Fibroblast of pulmonary artery (primary cell): Measurements from ENCODE around the gene ZNF487.
"Not testable (repeated sequence)": the region's sequence is repeated elsewhere in the genome, so short reads cannot be mapped to it uniquely, and the experiment has no call there.

Source experiments
- DNase-seq: peaks from one replicate; pipeline ENCODE4 v3.0.0-alpha.2; 2010; ENCODE audit warnings: low read depth
- H3K4me3 ChIP-seq: replicated peaks from 2 replicates; pipeline ENCODE4 v1.5.1; 2011; ENCODE audit warnings: low read depth, mild to moderate bottlenecking, control low read depth, low read length, moderate library complexity
- CTCF ChIP-seq: IDR thresholded peaks from 2 replicates; pipeline ENCODE4 v1.5.1; 2011; ENCODE audit warnings: mild to moderate bottlenecking, control low read depth, low read length, inconsistent platforms; ENCODE audit errors: missing control alignments

The ZNF487 gene

GRCh38 chr10:43440463-43441134 lies 3.7 kb downstream of the ZNF487 start:
- TF ChIP-seq CTCF: no peak
- no peak overlapping the region for H3K4me3 ChIP-seq
- DNase-seq: no peak

GRCh38 chr10:43444323-43444722 lies 7.4 kb downstream of the ZNF487 start:
- no peak for TF ChIP-seq CTCF
- no peak for DNase-seq
- H3K4me3 ChIP-seq: no peak overlapping the region

GRCh38 chr10:43444897-43445466 lies 8.1 kb downstream of the ZNF487 start:
- no peak for DNase-seq
- H3K4me3 ChIP-seq: no peak overlapping the region
- no peak for TF ChIP-seq CTCF

- not testable (repeated sequence) for DNase-seq, H3K4me3 ChIP-seq
These were observed 9.5 kb downstream of the ZNF487 start for GRCh38 chr10:43446219-43447017.

- TF ChIP-seq CTCF: no peak
- no peak for DNase-seq
- no peak overlapping the region for H3K4me3 ChIP-seq
These were observed 11.8 kb downstream of the ZNF487 start for GRCh38 chr10:43448742-43449141.

GRCh38 chr10:43452356-43452914 lies 15.5 kb downstream of the ZNF487 start:
- DNase-seq: no peak
- no peak overlapping the region for H3K4me3 ChIP-seq
- no peak for TF ChIP-seq CTCF

- H3K4me3 ChIP-seq: no peak overlapping the region
- no peak for TF ChIP-seq CTCF
- DNase-seq: no peak
These were observed 16.4 kb downstream of the ZNF487 start for GRCh38 chr10:43453266-43453831.

- not testable (repeated sequence) for DNase-seq, H3K4me3 ChIP-seq
These were observed 17.1 kb downstream of the ZNF487 start for GRCh38 chr10:43454025-43454424.

- H3K4me3 ChIP-seq: not testable (repeated sequence)
These were observed 19.6 kb downstream of the ZNF487 start for GRCh38 chr10:43456561-43456960.

More at GRCh38 chr10:43456561-43456960, 19.6 kb downstream of the ZNF487 start:
- not testable (repeated sequence) for DNase-seq
